GM21515 (cell line): ENCODE results near the gene KIF1B.
"Not testable (repeated sequence)": the region's sequence is repeated elsewhere in the genome, so short reads cannot be mapped to it uniquely, and the experiment has no call there.

ENCODE experiments used
- ATAC-seq: cut with Tn5 transposase; IDR thresholded peaks from one replicate; pipeline ENCODE4 v1.9.1; 2021; ENCODE audit not compliant: unreplicated experiment

The KIF1B gene

GRCh38 chr1:10325521-10325920 is 115.2 kb downstream of the KIF1B start:
- no peak for ATAC-seq

GRCh38 chr1:10326251-10326650 is 115.9 kb downstream of the KIF1B start:
- no peak for ATAC-seq

- ATAC-seq: no peak
Observed at GRCh38 chr1:10328180-10328963, 118.0 kb downstream of the KIF1B start.

- ATAC-seq: no peak
Observed at GRCh38 chr1:10337436-10337835, 127.1 kb downstream of the KIF1B start.

GRCh38 chr1:10338047-10338446 is 127.7 kb downstream of the KIF1B start:
- ATAC-seq: no peak

- ATAC-seq: no peak
Observed at GRCh38 chr1:10338611-10339010, 128.2 kb downstream of the KIF1B start.

GRCh38 chr1:10339036-10339567 is 128.7 kb downstream of the KIF1B start:
- ATAC-seq: no peak

- no peak for ATAC-seq
Observed at GRCh38 chr1:10339815-10340214, 129.4 kb downstream of the KIF1B start.

GRCh38 chr1:10340930-10341590 is 130.7 kb downstream of the KIF1B start:
- ATAC-seq: no peak

- no peak for ATAC-seq
Observed at GRCh38 chr1:10347109-10347508, 136.7 kb downstream of the KIF1B start.

GRCh38 chr1:10353282-10353681 is 142.9 kb downstream of the KIF1B start:
- no peak for ATAC-seq

- ATAC-seq: no peak
Observed at GRCh38 chr1:10353693-10354092, 143.3 kb downstream of the KIF1B start.

- ATAC-seq: no peak
Observed at GRCh38 chr1:10360045-10360444, 149.7 kb downstream of the KIF1B start.

GRCh38 chr1:10361515-10361914 is 151.1 kb downstream of the KIF1B start:
- no peak for ATAC-seq

- ATAC-seq: no peak
Observed at GRCh38 chr1:10368194-10368593, 157.8 kb downstream of the KIF1B start.

- ATAC-seq: no peak
Observed at GRCh38 chr1:10374442-10374860, 164.1 kb downstream of the KIF1B start.

GRCh38 chr1:10377365-10378029 is 167.1 kb downstream of the KIF1B start:
- not testable (repeated sequence) for ATAC-seq

- no peak for ATAC-seq
Observed at GRCh38 chr1:10378081-10378841, 167.9 kb downstream of the KIF1B start.

GRCh38 chr1:10379101-10379620 is 168.8 kb downstream of the KIF1B start:
- ATAC-seq: no peak

GRCh38 chr1:10379676-10380075 is 169.3 kb downstream of the KIF1B start:
- ATAC-seq: no peak
